K562 (cell line): ENCODE data around the gene PPP1R3C. TPM values are rescaled to one million over a fixed set of nuclear protein-coding genes. Genes with fewer than 3 reads are reported as not detected.

Experiments used
- ATAC-seq: fragments of 200-7000 bp; cut with Tn5 transposase; 3 replicates; pipeline ENCODE4 v1.9.1; 2020; ENCODE audit warnings: moderate library complexity
- BruUV-seq: library from RNA; stranded (reverse); fragments of 400-500 nt; replicated peaks from 2 replicates; lab custom pipeline; 2021; lab: Mats Ljungman, UMichigan
- CTCF ChIA-PET: fragments of 300-600 bp; formaldehyde crosslinking; extraction: SDS; loops from one replicate; lab custom pipeline; 2021; ENCODE audit warnings: low intra/inter-chr PET ratio; lab: Yijun Ruan, JAX
- POLR2A ChIA-PET: fragments of 300-600, 350-650 bp; sonication (Branson Sonifier 250); formaldehyde crosslinking; extraction: SDS; loops from one replicate; lab custom pipeline; 2021; ENCODE audit warnings: antibody characterized with exemption, inconsistent platforms; lab: Yijun Ruan, JAX
- DNase-seq, 4 experiments: peaks; one replicate each; pipeline versions ENCODE4 v3.0.0 to v3.0.0-alpha.2; 2011 to 2018; ENCODE audit warnings: low spot score in 3 of 4, mixed read lengths in 3 of 4; ENCODE audit errors: extremely low read depth in 1 of 4
- FAIRE-seq: peaks from 2 replicates; lab custom pipeline; 2011; peaks lifted over from hg19 to GRCh38; lab: Jason Lieb, UNC
- H2AFZ ChIP-seq: 2 replicates; pipeline ENCODE4 v1.6.0; 2011; ENCODE audit warnings: low read depth, low read length, control low read depth, inconsistent platforms
- H3K27ac ChIP-seq: fragments of 200-600 bp; 3 replicates; pipeline ENCODE4 v1.8.0; 2011; ENCODE audit warnings: low read depth, mild to moderate bottlenecking, control low read depth, inconsistent platforms, low read length, moderate library complexity, mixed read lengths; ENCODE audit errors: extremely low read depth
- H3K27me3 ChIP-seq, 2 experiments: fragments of 300-600 bp in 1 of 2; 2 replicates in 1 of 2; 3 replicates in 1 of 2; pipeline versions ENCODE4 v1.6.0 to v1.8.0; 2011; ENCODE audit warnings: inconsistent platforms in 2 of 2, low read length in 2 of 2, mild to moderate bottlenecking in 1 of 2, mixed read lengths in 1 of 2, moderate library complexity in 1 of 2; ENCODE audit not compliant: control insufficient read depth in 2 of 2, insufficient read depth in 2 of 2
- H3K36me3 ChIP-seq: fragments of 300-600 bp; 3 replicates; pipeline ENCODE4 v1.8.0; 2011; ENCODE audit warnings: mild to moderate bottlenecking, low read length, inconsistent platforms; ENCODE audit not compliant: control insufficient read depth, insufficient read depth
- H3K4me1 ChIP-seq, 2 experiments: fragments of 200-600 bp in 1 of 2; replicated peaks in 1 of 2; 2 replicates in 1 of 2; 3 replicates in 1 of 2; pipeline versions ENCODE4 v1.5.1 to v1.8.0; 2011; ENCODE audit warnings: inconsistent platforms in 2 of 2, low read length in 2 of 2, mild to moderate bottlenecking in 1 of 2, mixed read lengths in 1 of 2, moderate library complexity in 1 of 2; ENCODE audit not compliant: control insufficient read depth in 2 of 2, insufficient read depth in 2 of 2
- H3K4me2 ChIP-seq: 2 replicates; pipeline ENCODE4 v1.6.1; 2011; ENCODE audit warnings: low read length, control low read depth, inconsistent platforms, mixed read lengths; ENCODE audit not compliant: insufficient read depth
- H3K4me3 ChIP-seq: fragments of 200-600 bp; sonication (generic), shearing (Covaris generic); 2 replicates; pipeline ENCODE4 v1.5.1; 2016; ENCODE audit warnings: control low read depth, inconsistent platforms
- H3K79me2 ChIP-seq: fragments of 200-600 bp; 3 replicates; pipeline ENCODE4 v1.8.0; 2011; ENCODE audit warnings: low read length, inconsistent platforms; ENCODE audit not compliant: control insufficient read depth, insufficient read depth
- H3K9ac ChIP-seq, 2 experiments: 2 replicates each; pipeline versions ENCODE4 v1.6.0 to v1.6.1; 2011; ENCODE audit warnings: low read depth in 2 of 2, low read length in 2 of 2, control low read depth in 1 of 2, inconsistent platforms in 1 of 2, mild to moderate bottlenecking in 1 of 2, mixed read lengths in 1 of 2; ENCODE audit not compliant: insufficient read depth in 1 of 2
- H3K9me1 ChIP-seq: one replicate; pipeline ENCODE4 v1.6.0; 2011; ENCODE audit warnings: inconsistent platforms, mild to moderate bottlenecking, low read length, moderate library complexity; ENCODE audit not compliant: control insufficient read depth, insufficient read depth
- H3K9me3 ChIP-seq: replicated peaks from 2 replicates; pipeline ENCODE4 v1.5.1; 2011; ENCODE audit warnings: low read depth, low read length, inconsistent platforms; ENCODE audit not compliant: control insufficient read depth, insufficient read depth
- H4K20me1 ChIP-seq: replicated peaks from 2 replicates; pipeline ENCODE4 v1.6.1; 2011; ENCODE audit warnings: low read length, inconsistent platforms, mixed read lengths; ENCODE audit not compliant: control insufficient read depth, insufficient read depth
- DNMT1 ChIP-seq: fragments of 450-650 bp; IDR thresholded peaks from 2 replicates; pipeline ENCODE4 v1.6.1; 2016; ENCODE audit warnings: antibody characterized with exemption, mild to moderate bottlenecking
- FOXA1 ChIP-seq: fragments of 450-650 bp; IDR thresholded peaks from 2 replicates; pipeline ENCODE4 v1.6.1; 2016; ENCODE audit warnings: mild to moderate bottlenecking, borderline replicate concordance
- KAT8 ChIP-seq: fragments of 450-650 bp; IDR thresholded peaks from 2 replicates; pipeline ENCODE4 v1.6.1; 2016; ENCODE audit warnings: low read depth, mild to moderate bottlenecking
- MYBL2 ChIP-seq, 2 experiments: fragments of 450-650 bp in 1 of 2; sonication (generic) in 1 of 2; formaldehyde crosslinking in 1 of 2; IDR thresholded peaks; 2 replicates each; pipeline versions ENCODE4 v1.6.1 to v1.8.1; 2017 to 2022; ENCODE audit warnings: borderline replicate concordance in 1 of 2, inconsistent platforms in 1 of 2, low read depth in 1 of 2, mild to moderate bottlenecking in 1 of 2, missing genetic modification reagents in 1 of 2, moderate library complexity in 1 of 2
- NFIC ChIP-seq: fragments of 450-650 bp; IDR thresholded peaks from 2 replicates; pipeline ENCODE4 v1.6.1; 2017; ENCODE audit warnings: mild to moderate bottlenecking, inconsistent platforms
- PKNOX1 ChIP-seq: fragments of 450-650 bp; IDR thresholded peaks from 2 replicates; pipeline ENCODE4 v1.6.1; 2016
- POU5F1 ChIP-seq: fragments of 150-350 bp; IDR thresholded peaks from 2 replicates; pipeline ENCODE4 v1.6.1; 2014; ENCODE audit warnings: borderline replicate concordance, low read length, low read depth, mild to moderate bottlenecking; ENCODE audit not compliant: partially characterized antibody
- RAD21 ChIP-seq, 2 experiments: fragments of 250-450 bp in 1 of 2; fragments of 450-650 bp in 1 of 2; sonication (Bioruptor Pico) in 1 of 2; formaldehyde crosslinking in 1 of 2; IDR thresholded peaks in 1 of 2; conservative IDR thresholded peaks in 1 of 2; 2 replicates each; pipeline versions ENCODE4 v1.4.0 to v1.8.0; 2020 to 2022; ENCODE audit warnings: mild to moderate bottlenecking in 2 of 2, moderate library complexity in 1 of 2
- RCOR1 ChIP-seq, 2 experiments: IDR thresholded peaks; 2 replicates each; pipeline ENCODE4 v1.6.1; 2012; ENCODE audit warnings: low read depth in 2 of 2, low read length in 2 of 2, borderline replicate concordance in 1 of 2, improper control_type of control experiment in 1 of 2
- TEAD4 ChIP-seq, 2 experiments: sonication (generic) in 1 of 2; formaldehyde crosslinking in 1 of 2; IDR thresholded peaks; 2 replicates each; pipeline versions ENCODE4 v1.6.1 to v1.8.0; 2012 to 2022; ENCODE audit warnings: borderline replicate concordance in 1 of 2, inconsistent platforms in 1 of 2, low read length in 1 of 2, mild to moderate bottlenecking in 1 of 2, missing genetic modification reagents in 1 of 2
- ZNF212 ChIP-seq: fragments of 450-650 bp; formaldehyde crosslinking; IDR thresholded peaks from 2 replicates; pipeline ENCODE4 v1.4.0; 2020; ENCODE audit warnings: mild to moderate bottlenecking
- ZNF23 ChIP-seq: fragments of 250-450 bp; sonication (Bioruptor Pico); IDR thresholded peaks from 2 replicates; pipeline ENCODE4 v1.4.0; 2020; ENCODE audit warnings: mild to moderate bottlenecking
- ZNF277 ChIP-seq: fragments of 250-450 bp; sonication (Bioruptor Pico); IDR thresholded peaks from 2 replicates; pipeline ENCODE4 v1.8.0; 2022; ENCODE audit warnings: inconsistent platforms, mild to moderate bottlenecking, moderate library complexity, borderline replicate concordance
- WGBS: fragments of 100-300 bp; shearing (Covaris generic); methylation state at CpG from one replicate; pipeline ENCODE4 v1.1.6; 2016; ENCODE audit warnings: low coverage, mixed read lengths; ENCODE audit not compliant: insufficient coverage; ENCODE audit errors: missing lambda C conversion rate; 5-methylcytosine and 5-hydroxymethylcytosine counted together
- in situ Hi-C: fragments of 300-500 bp; cut with MboI; formaldehyde crosslinking; loops from 4 replicates; pipeline ENCODE4 v1.15.0; 2018; ENCODE audit warnings: inconsistent platforms, mixed read lengths
- intact Hi-C: fragments of 100-400 bp; cut with micrococcal nuclease; formaldehyde crosslinking; loops from 2 replicates; pipeline ENCODE4 v1.14.2; 2022
- polyA plus RNA-seq, 8 experiments: library from polyadenylated mRNA; depleted of rRNA in 4 of 8; stranded (reverse) in 5 of 8; unstranded in 3 of 8; fragments of >200 nt; fragmentation: Nextera tagmentation in 2 of 8; fragmentation: Illumina TruSeq in 1 of 8; extraction: Ambion mirVana in 2 of 8; extraction: Trizol in 1 of 8; gene quantifications; 2 replicates each; pipeline versions ENCODE4 v1.2.1 to v1.2.3, GENCODE V29; 2011 to 2014; ENCODE audit warnings: inconsistent platforms in 1 of 8, missing spikeins in 1 of 8
- total RNA-seq, 7 experiments: library from RNA; depleted of rRNA in 6 of 7; stranded (reverse); fragments of >200 nt in 6 of 7; fragmentation: Illumina TruSeq in 2 of 7; extraction: Trizol in 2 of 7; gene quantifications; 2 replicates each; pipeline versions ENCODE4 v1.2.1 to v1.2.3, GENCODE V29; 2011 to 2021; ENCODE audit warnings: low replicate concordance in 1 of 7

The PPP1R3C gene
- total and polyA plus RNA-seq, 9 of the 15 experiments (the other 6 are each of a cell fraction or from before 2014, with no cell fraction given), result 0.06 to 0.24 (median 0.12) TPM; not detected in 3

DNA sequence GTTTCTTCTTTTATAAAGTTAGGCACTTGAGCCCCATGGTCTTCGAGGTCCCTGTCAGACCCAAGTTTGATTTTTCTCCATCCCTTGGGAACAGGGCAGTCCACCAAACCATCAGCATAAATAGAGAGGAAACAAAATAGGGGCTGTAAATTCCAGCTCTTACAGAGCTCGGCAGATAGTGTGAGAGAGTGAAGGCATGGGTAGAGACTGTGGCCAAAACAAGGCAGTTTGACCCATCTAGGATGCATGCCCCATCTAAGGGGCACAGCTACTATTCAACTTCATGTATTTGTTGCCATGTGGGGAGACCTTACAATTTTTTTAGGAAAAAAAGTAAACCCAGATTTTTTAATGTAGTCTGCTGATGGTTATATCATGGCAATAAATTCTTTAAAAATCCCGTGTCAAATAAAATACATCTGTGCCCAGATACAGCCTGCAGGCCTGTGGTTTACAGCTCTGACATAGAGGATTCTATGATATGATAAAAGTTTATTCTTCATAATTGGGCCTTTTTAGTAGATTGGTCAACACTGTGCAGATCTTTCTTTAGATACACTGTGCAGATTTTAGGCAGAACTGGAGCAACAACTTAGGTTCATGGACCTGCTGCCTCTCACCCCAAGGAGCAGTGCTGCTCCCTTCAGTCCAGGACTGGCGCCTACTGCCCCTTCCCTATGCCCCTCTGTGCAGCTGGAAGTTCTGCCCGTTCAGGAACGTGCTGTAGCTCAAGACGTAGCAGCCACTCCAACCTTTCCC is 5.3 kb downstream of the PPP1R3C start:
- intact Hi-C loops, result no loop called here

GRCh38 chr10:91626936-91627335 is 5.9 kb downstream of the PPP1R3C start:
- POLR2A ChIA-PET, result interaction anchor here (0.6 kb wide), 2 partner anchors 48 to 131 kb away, joined by 3 read pairs; no protein-coding TSS in a partner anchor
- H3K27me3 ChIP-seq, result no peaks in the 10 kb centered on the region
- in situ Hi-C loops, result no loop called here
- no peak for TF ChIP-seq POU5F1
- no peak for TF ChIP-seq NFIC
- no peak for TF ChIP-seq PKNOX1
- TF ChIP-seq KAT8, result no peak
- TF ChIP-seq TEAD4 (IDR thresholded peaks at IDR 0.05; ENCODE audit: low read length), result no peak
- TF ChIP-seq TEAD4 (CRISPR knock-in tag; IDR thresholded peaks at IDR 0.05; ENCODE audit: borderline replicate concordance), result no peak
- no peak for TF ChIP-seq FOXA1
- no peak for TF ChIP-seq ZNF277 (CRISPR knock-in tag)
- no peak for TF ChIP-seq ZNF23

More for the DNA sequence above, 5.3 kb downstream of the PPP1R3C start:
- Histone ChIP-seq H3K4me2 (no peak overlapping the region), H3K27me3 (no peaks in the 10 kb centered on the region), H3K4me3 (no peak overlapping the region), H3K9ac (no peak overlapping the region; a peak in 1 of 4 replicates), H3K79me2 (peaks cover 8% of the 10 kb centered on the region; the same call in 2 of the 3 replicates), H4K20me1 (no peaks in the 10 kb centered on the region), H3K27ac (no peak overlapping the region)
- CTCF ChIA-PET, result no interaction called here
- in situ Hi-C loops, result no loop called here
- ATAC-seq (no peak), FAIRE-seq (no peak), DNase-seq (no peak)
- no TSS peak for BruUV-seq
- TF ChIP-seq MYBL2 (IDR thresholded peaks at IDR 0.05; ENCODE audit: low read depth) (no peak), MYBL2 (CRISPR knock-in tag; IDR thresholded peaks at IDR 0.05; ENCODE audit: borderline replicate concordance) (no peak), DNMT1 (no peak), ZNF212 (CRISPR knock-in tag) (no peak), RCOR1 (IDR thresholded peaks at IDR 0.05; ENCODE audit: borderline replicate concordance in 1 of 2, low read depth in 2 of 2, low read length in 2 of 2) (no peak), RAD21 (CRISPR knock-in tag; conservative IDR thresholded peaks at IDR 0.05 in 1 of 2, IDR thresholded peaks at IDR 0.05 in 1 of 2) (peak; percentile 17; a peak in 2 of 4 replicates)
- TF ChIP-seq, all 486 proteins: peak for 1
- no peaks in the 10 kb centered on the region; the same call in 1 of the 2 replicates for H3K9me3 ChIP-seq
- peak overlapping the region; percentile 75 for H2AFZ ChIP-seq
- WGBS, result 50% methylated on average over 7 of the region's 7 CpGs
- H3K9me1 ChIP-seq, result no peaks in the 10 kb centered on the region
- H3K36me3 ChIP-seq, result no peaks in the 10 kb centered on the region
- peaks cover 5 to 19% of the 10 kb centered on the region in 2 experiments for H3K4me1 ChIP-seq
- POLR2A ChIA-PET, result interaction anchor here (0.6 kb wide), 2 partner anchors 48 to 131 kb away, joined by 3 read pairs; no protein-coding TSS in a partner anchor

More at GRCh38 chr10:91626936-91627335, 5.9 kb downstream of the PPP1R3C start:
- CTCF ChIA-PET, result no interaction called here
- ATAC-seq, result no peak
- Histone ChIP-seq H3K9ac (no peak overlapping the region; a peak in 1 of 4 replicates), H3K4me3 (no peak overlapping the region), H3K4me1 (peaks cover 5 to 19% of the 10 kb centered on the region in 2 experiments), H3K79me2 (peaks cover 8% of the 10 kb centered on the region; the same call in 2 of the 3 replicates), H2AFZ (peak overlapping the region; percentile 40; the same call in 1 of the 2 replicates), H3K36me3 (no peaks in the 10 kb centered on the region), H3K27ac (no peak overlapping the region), H3K4me2 (no peak overlapping the region), H3K9me3 (no peaks in the 10 kb centered on the region; the same call in 1 of the 2 replicates), H4K20me1 (no peaks in the 10 kb centered on the region), H3K9me1 (no peaks in the 10 kb centered on the region)
- DNase-seq, result no peak
- intact Hi-C loops, result no loop called here
- FAIRE-seq, result no peak
- no TSS peak for BruUV-seq
- 61% methylated on average over 2 of the region's 2 CpGs for WGBS
